ENCODE data around the gene ASTN2.

GRCh38 chr9:116411506-116411905 is 1003.4 kb downstream of the ASTN2 start:
- TF ChIP-seq CTCF (conservative IDR thresholded peaks at IDR 0.05 in 1 of 2, IDR thresholded peaks at IDR 0.05 in 1 of 2; ENCODE audit: extremely low read depth in 1 of 2, insufficient read depth in 1 of 2, low read depth in 1 of 2, low read length in 2 of 2) (no peak), EZH2 (IDR thresholded peaks at IDR 0.05; ENCODE audit: borderline replicate concordance, low read length) (no peak)
